K562 (cell line): ENCODE measurements around the gene FMO1. TPM values are rescaled to one million over a fixed set of nuclear protein-coding genes. Genes with fewer than 3 reads are reported as not detected.

ENCODE experiments used
- BRD9 ChIP-seq: fragments of 450-650 bp; IDR thresholded peaks from 2 replicates; pipeline ENCODE4 v1.6.1; 2018; ENCODE audit warnings: low read depth; ENCODE audit not compliant: partially characterized antibody
- CAMTA2 ChIP-seq: fragments of 250-450 bp; sonication (Bioruptor Pico); conservative IDR thresholded peaks from 2 replicates; pipeline ENCODE4 v1.5.1; 2022
- MAFF ChIP-seq: IDR thresholded peaks from 2 replicates; pipeline ENCODE4 v1.6.1; 2012; ENCODE audit warnings: low read length, improper control_type of control experiment
- MED1 ChIP-seq: sonication (generic); formaldehyde crosslinking; IDR thresholded peaks from 2 replicates; pipeline ENCODE4 v1.8.1; 2023; ENCODE audit warnings: missing genetic modification reagents, borderline replicate concordance
- MITF ChIP-seq: IDR thresholded peaks from 2 replicates; pipeline ENCODE4 v1.6.1; 2014; ENCODE audit warnings: antibody characterized with exemption
- MTA3 ChIP-seq: fragments of 450-650 bp; formaldehyde crosslinking; IDR thresholded peaks from 2 replicates; pipeline ENCODE4 v1.6.1; 2017; ENCODE audit warnings: mild to moderate bottlenecking, borderline replicate concordance
- NELFE ChIP-seq: IDR thresholded peaks from 2 replicates; pipeline ENCODE4 v1.6.1; 2011; ENCODE audit warnings: mild to moderate bottlenecking; ENCODE audit not compliant: insufficient read depth, insufficient read length
- NFIC ChIP-seq: fragments of 450-650 bp; IDR thresholded peaks from 2 replicates; pipeline ENCODE4 v1.6.1; 2017; ENCODE audit warnings: mild to moderate bottlenecking, inconsistent platforms
- NR1H2 ChIP-seq: sonication (generic); formaldehyde crosslinking; IDR thresholded peaks from 2 replicates; pipeline ENCODE4 v1.4.0; 2020; ENCODE audit warnings: mild to moderate bottlenecking, missing genetic modification reagents
- POLR2H ChIP-seq: IDR thresholded peaks from 2 replicates; pipeline ENCODE4 v1.6.1; 2016; ENCODE audit warnings: missing genetic modification characterization, low read depth, mild to moderate bottlenecking, control low read depth, missing compliant biosample characterization, moderate library complexity
- SMAD4 ChIP-seq: fragments of 250-450 bp; sonication (Bioruptor Pico); conservative IDR thresholded peaks from 2 replicates; pipeline ENCODE4 v1.8.0; 2021; ENCODE audit warnings: inconsistent platforms, mild to moderate bottlenecking, moderate library complexity
- XRCC3 ChIP-seq: fragments of 450-650 bp; IDR thresholded peaks from 2 replicates; pipeline ENCODE4 v1.6.1; 2017; ENCODE audit warnings: mild to moderate bottlenecking, moderate library complexity
- ZFX ChIP-seq: sonication (generic); formaldehyde crosslinking; IDR thresholded peaks from 2 replicates; pipeline ENCODE4 v1.8.0; 2022; ENCODE audit warnings: mild to moderate bottlenecking, missing genetic modification reagents, moderate library complexity
- ZNF24 ChIP-seq: fragments of 450-650 bp; IDR thresholded peaks from 2 replicates; pipeline ENCODE4 v1.6.1; 2016
- ZNF407 ChIP-seq: fragments of 450-650 bp; IDR thresholded peaks from 2 replicates; pipeline ENCODE4 v1.6.1; 2016; ENCODE audit warnings: low read depth
- polyA plus RNA-seq, 8 experiments: library from polyadenylated mRNA; depleted of rRNA in 4 of 8; stranded (reverse) in 5 of 8; unstranded in 3 of 8; fragments of >200 nt; fragmentation: Nextera tagmentation in 2 of 8; fragmentation: Illumina TruSeq in 1 of 8; extraction: Ambion mirVana in 2 of 8; extraction: Trizol in 1 of 8; gene quantifications; 2 replicates each; pipeline versions ENCODE4 v1.2.1 to v1.2.3, GENCODE V29; 2011 to 2014; ENCODE audit warnings: inconsistent platforms in 1 of 8, missing spikeins in 1 of 8
- total RNA-seq, 7 experiments: library from RNA; depleted of rRNA in 6 of 7; stranded (reverse); fragments of >200 nt in 6 of 7; fragmentation: Illumina TruSeq in 2 of 7; extraction: Trizol in 2 of 7; gene quantifications; 2 replicates each; pipeline versions ENCODE4 v1.2.1 to v1.2.3, GENCODE V29; 2011 to 2021; ENCODE audit warnings: low replicate concordance in 1 of 7
- TF ChIP-seq, protein P1 (sequence below): sonication (generic); formaldehyde crosslinking; IDR thresholded peaks from 2 replicates; pipeline ENCODE4 v1.8.1; 2022; ENCODE audit warnings: missing genetic modification reagents
- TF ChIP-seq, protein P2 (sequence below): sonication (generic); formaldehyde crosslinking; IDR thresholded peaks from 2 replicates; pipeline ENCODE4 v1.9.0; 2022; ENCODE audit warnings: mild to moderate bottlenecking, missing genetic modification reagents

Gene FMO1
- total and polyA plus RNA-seq, 9 of the 15 experiments (the other 6 are each of a cell fraction or from before 2014, with no cell fraction given) = not detected

GRCh38 chr1:171313835-171314320 lies 65.6 kb downstream of the FMO1 start, which contains the start of gene FMO4 (continued):
- no peak for TF ChIP-seq BRD9
- TF ChIP-seq SMAD4 = no peak
- 0 out of 2 replicates have a peak, but pooled peaks have one; percentile 59 for TF ChIP-seq MITF
- TF ChIP-seq MTA3 = no peak
- no peak for TF ChIP-seq ZNF407
- no peak for TF ChIP-seq CAMTA2 (CRISPR knock-in tag)
- TF ChIP-seq, protein P1, sequence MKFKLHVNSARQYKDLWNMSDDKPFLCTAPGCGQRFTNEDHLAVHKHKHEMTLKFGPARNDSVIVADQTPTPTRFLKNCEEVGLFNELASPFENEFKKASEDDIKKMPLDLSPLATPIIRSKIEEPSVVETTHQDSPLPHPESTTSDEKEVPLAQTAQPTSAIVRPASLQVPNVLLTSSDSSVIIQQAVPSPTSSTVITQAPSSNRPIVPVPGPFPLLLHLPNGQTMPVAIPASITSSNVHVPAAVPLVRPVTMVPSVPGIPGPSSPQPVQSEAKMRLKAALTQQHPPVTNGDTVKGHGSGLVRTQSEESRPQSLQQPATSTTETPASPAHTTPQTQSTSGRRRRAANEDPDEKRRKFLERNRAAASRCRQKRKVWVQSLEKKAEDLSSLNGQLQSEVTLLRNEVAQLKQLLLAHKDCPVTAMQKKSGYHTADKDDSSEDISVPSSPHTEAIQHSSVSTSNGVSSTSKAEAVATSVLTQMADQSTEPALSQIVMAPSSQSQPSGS = no peak
- no peak for TF ChIP-seq NELFE
- TF ChIP-seq, protein P2, sequence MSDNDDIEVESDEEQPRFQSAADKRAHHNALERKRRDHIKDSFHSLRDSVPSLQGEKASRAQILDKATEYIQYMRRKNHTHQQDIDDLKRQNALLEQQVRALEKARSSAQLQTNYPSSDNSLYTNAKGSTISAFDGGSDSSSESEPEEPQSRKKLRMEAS = no peak
- TF ChIP-seq ZNF24 = no peak
- peak; percentile 66 for TF ChIP-seq POLR2H (tag)
- no peak for TF ChIP-seq NFIC
- no peak for TF ChIP-seq ZFX (CRISPR knock-in tag)
- no peak for TF ChIP-seq MED1 (CRISPR knock-in tag)
- no peak for TF ChIP-seq MAFF
- TF ChIP-seq NR1H2 (CRISPR knock-in tag) = no peak
- no peak for TF ChIP-seq XRCC3
